Amygdala (tissue), 56 donors: Measurements from ENCODE around the gene TK1.

Experiments used
- DNase-seq, 56 donors: peaks; one replicate each; lab custom pipeline; 2025; lab: John Stamatoyannopoulos, UW

The TK1 gene

GRCh38 chr17:78223765-78224164 lies 36.9 kb upstream of the TK1 start:
- no peak for DNase-seq

- no peak for DNase-seq
Observed at GRCh38 chr17:78223061-78223460, 36.2 kb upstream of the TK1 start.

GRCh38 chr17:78219396-78220150 lies 32.7 kb upstream of the TK1 start:
- no peak for DNase-seq

- DNase-seq, result no peak
Observed at GRCh38 chr17:78214706-78215061, 27.8 kb upstream of the TK1 start.

GRCh38 chr17:78214016-78214705 lies 27.3 kb upstream of the TK1 start, which contains the start of gene BIRC5:
Gene BIRC5 (plus strand): TSS chr17:78214253. CDS start chr17:78214317, 64 bp downstream.
- DNase-seq, result peak in 54 of 56 donors; percentile 28 to 94 (median 72)

- DNase-seq, result no peak
Observed at GRCh38 chr17:78211032-78211431, 24.2 kb upstream of the TK1 start.

- no peak for DNase-seq
Observed at GRCh38 chr17:78210111-78210510, 23.3 kb upstream of the TK1 start.

GRCh38 chr17:78208486-78208885 lies 21.6 kb upstream of the TK1 start:
- no peak for DNase-seq

GRCh38 chr17:78206298-78206697 lies 19.4 kb upstream of the TK1 start:
- DNase-seq, result no peak

GRCh38 chr17:78205124-78205775 lies 18.4 kb upstream of the TK1 start:
- no peak for DNase-seq

- no peak for DNase-seq
Observed at GRCh38 chr17:78204387-78205123, 17.7 kb upstream of the TK1 start.

GRCh38 chr17:78202666-78203065 lies 15.8 kb upstream of the TK1 start:
- no peak for DNase-seq

GRCh38 chr17:78200451-78200850 lies 13.6 kb upstream of the TK1 start:
- no peak for DNase-seq

GRCh38 chr17:78197147-78197832 lies 10.4 kb upstream of the TK1 start:
- DNase-seq, result peak in 24 of 56 donors; percentile 4 to 75 (median 24)

GRCh38 chr17:78196716-78197115 lies 9.9 kb upstream of the TK1 start:
- DNase-seq, result no peak

GRCh38 chr17:78185981-78186691 lies 716 bp downstream of the TK1 start:
- DNase-seq, result no peak

GRCh38 chr17:78184868-78185267 lies 2.0 kb downstream of the TK1 start:
- DNase-seq, result no peak

- DNase-seq, result no peak
Observed at GRCh38 chr17:78184351-78184750, 2.5 kb downstream of the TK1 start.

- no peak for DNase-seq
Observed at GRCh38 chr17:78183916-78184315, 2.9 kb downstream of the TK1 start.

- no peak for DNase-seq
Observed at GRCh38 chr17:78182504-78182903, 4.3 kb downstream of the TK1 start.
